ENCODE data around the gene POLDIP2.

GRCh38 chr17:28343491-28343932 lies 13.8 kb downstream of the POLDIP2 start:
- TF ChIP-seq CTCF (IDR thresholded peaks at IDR 0.05 in 8 of 11, conservative IDR thresholded peaks at IDR 0.05 in 3 of 11), result no peak
- TF ChIP-seq POLR2A (IDR thresholded peaks at IDR 0.05), result no peak
- peak in 1 of 3 donors; percentile 26 for TF ChIP-seq POLR2AphosphoS5 (IDR thresholded peaks at IDR 0.05)

All from spleen (tissue), 7 donors.